ENCODE measurements around the gene RPS4Y2. TPM values are rescaled to one million over a fixed set of nuclear protein-coding genes. Genes with fewer than 3 reads are reported as not detected.

Gene RPS4Y2
- total RNA-seq, 1 experiment from 2014 or later: not detected

DNA sequence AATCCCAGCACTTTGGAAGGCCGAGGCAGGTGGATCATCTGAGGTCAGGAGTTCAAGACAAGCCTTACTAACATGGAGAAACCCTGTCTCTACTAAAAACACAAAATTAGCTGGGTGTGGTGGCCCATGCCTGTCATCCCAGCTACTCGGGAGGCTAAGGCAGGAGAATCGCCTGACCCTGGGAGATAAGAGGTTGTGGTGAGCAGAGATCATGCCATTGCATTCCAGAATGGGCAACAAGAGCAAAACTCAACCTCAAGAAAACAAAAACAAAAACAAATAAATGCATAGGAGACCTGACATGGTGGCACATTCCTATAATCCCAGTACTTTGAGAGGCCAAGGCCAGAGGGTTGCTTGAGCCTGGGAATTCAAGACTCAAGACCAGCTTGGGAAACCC, 16.1 kb upstream of the RPS4Y2 start:
- no peak overlapping the region for H3K9ac ChIP-seq (ENCODE audit: low read length)
- H2AFZ ChIP-seq (ENCODE audit: low read depth, low read length, poor library complexity, severe bottlenecking): no peak overlapping the region
- no peak for TF ChIP-seq SP1 (IDR thresholded peaks at IDR 0.05; ENCODE audit: low read depth)
- no peak for TF ChIP-seq EZH2phosphoT487 (IDR thresholded peaks at IDR 0.05; ENCODE audit: borderline replicate concordance)
- TF ChIP-seq EZH2 (IDR thresholded peaks at IDR 0.05): no peak
- TF ChIP-seq, protein P1, sequence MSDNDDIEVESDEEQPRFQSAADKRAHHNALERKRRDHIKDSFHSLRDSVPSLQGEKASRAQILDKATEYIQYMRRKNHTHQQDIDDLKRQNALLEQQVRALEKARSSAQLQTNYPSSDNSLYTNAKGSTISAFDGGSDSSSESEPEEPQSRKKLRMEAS (IDR thresholded peaks at IDR 0.05): no peak
- no peak for TF ChIP-seq CTCF (IDR thresholded peaks at IDR 0.05 in 2 of 3, conservative IDR thresholded peaks at IDR 0.05 in 1 of 3; ENCODE audit: borderline replicate concordance in 1 of 3, insufficient read depth in 1 of 3, low read depth in 2 of 3, low read length in 2 of 3)
- TF ChIP-seq JUND (IDR thresholded peaks at IDR 0.05): no peak
- TF ChIP-seq POLR2A (IDR thresholded peaks at IDR 0.05; ENCODE audit: borderline replicate concordance, extremely low read depth, insufficient read depth, insufficient read length): no peak
- no peak for TF ChIP-seq FOSL1 (IDR thresholded peaks at IDR 0.05; ENCODE audit: low read depth)
- TF ChIP-seq CEBPB (IDR thresholded peaks at IDR 0.05; ENCODE audit: low read depth): no peak
- no peak for TF ChIP-seq SIN3A (IDR thresholded peaks at IDR 0.05; ENCODE audit: low read depth)
- TF ChIP-seq, protein P2, sequence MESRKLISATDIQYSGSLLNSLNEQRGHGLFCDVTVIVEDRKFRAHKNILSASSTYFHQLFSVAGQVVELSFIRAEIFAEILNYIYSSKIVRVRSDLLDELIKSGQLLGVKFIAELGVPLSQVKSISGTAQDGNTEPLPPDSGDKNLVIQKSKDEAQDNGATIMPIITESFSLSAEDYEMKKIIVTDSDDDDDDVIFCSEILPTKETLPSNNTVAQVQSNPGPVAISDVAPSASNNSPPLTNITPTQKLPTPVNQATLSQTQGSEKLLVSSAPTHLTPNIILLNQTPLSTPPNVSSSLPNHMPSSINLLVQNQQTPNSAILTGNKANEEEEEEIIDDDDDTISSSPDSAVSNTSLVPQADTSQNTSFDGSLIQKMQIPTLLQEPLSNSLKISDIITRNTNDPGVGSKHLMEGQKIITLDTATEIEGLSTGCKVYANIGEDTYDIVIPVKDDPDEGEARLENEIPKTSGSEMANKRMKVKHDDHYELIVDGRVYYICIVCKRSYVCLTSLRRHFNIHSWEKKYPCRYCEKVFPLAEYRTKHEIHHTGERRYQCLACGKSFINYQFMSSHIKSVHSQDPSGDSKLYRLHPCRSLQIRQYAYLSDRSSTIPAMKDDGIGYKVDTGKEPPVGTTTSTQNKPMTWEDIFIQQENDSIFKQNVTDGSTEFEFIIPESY (IDR thresholded peaks at IDR 0.05; ENCODE audit: extremely low read depth, insufficient replicate concordance, low read length): no peak
- no peak for TF ChIP-seq POLR2AphosphoS5 (IDR thresholded peaks at IDR 0.05; ENCODE audit: low read depth, low read length)
- no peak for TF ChIP-seq ZNF274 (IDR thresholded peaks at IDR 0.05; ENCODE audit: low read depth, low read length)
- no peak for TF ChIP-seq EGR1 (IDR thresholded peaks at IDR 0.05; ENCODE audit: low read depth)
- H3K4me3 ChIP-seq (replicated peaks in 1 of 2; ENCODE audit: low read depth in 1 of 2, low read length in 2 of 2): no peak overlapping the region
- no TSS peak for BruUV-seq (replicated peaks)
- POLR2A ChIA-PET: no interaction called here
- H3K4me2 ChIP-seq (ENCODE audit: low read length): no peak overlapping the region
- H4K20me1 ChIP-seq (ENCODE audit: insufficient read depth): no peaks in the 10 kb centered on the region
- intact Hi-C loops (cut with micrococcal nuclease): no loop called here
- DNase-seq (ENCODE audit: low read depth, low spot score): no peak
- RAD21 ChIA-PET (ENCODE audit: low non-redundant PET in 1 of 2, low total read pairs in 2 of 2, uncharacterized antibody in 2 of 2, unreplicated experiment in 2 of 2): no interaction called here
- H3K4me1 ChIP-seq (ENCODE audit: control insufficient read depth in 1 of 2, insufficient read depth in 2 of 2, low read length in 2 of 2): no peaks in the 10 kb centered on the region
- H3K36me3 ChIP-seq (ENCODE audit: control insufficient read depth in 1 of 2, insufficient read depth in 2 of 2, low read length in 2 of 2): no peaks in the 10 kb centered on the region
- no peak for ATAC-seq
- no peaks in the 10 kb centered on the region for H3K9me2 ChIP-seq (ENCODE audit: insufficient read depth)
- H3K27ac ChIP-seq (ENCODE audit: low read depth, low read length): no peak overlapping the region
- no peaks in the 10 kb centered on the region for H3K27me3 ChIP-seq (ENCODE audit: insufficient read depth, low read length)
- no peaks in the 10 kb centered on the region for H3K79me2 ChIP-seq (ENCODE audit: insufficient read depth, low read length)
- CTCF ChIA-PET: no interaction called here
- no peaks in the 10 kb centered on the region for H3K9me3 ChIP-seq (ENCODE audit: control insufficient read depth in 1 of 2, insufficient read depth in 1 of 2, low read depth in 1 of 2, low read length in 2 of 2)
